ENCODE data around the gene PDZRN4. TPM values are rescaled to one million over a fixed set of nuclear protein-coding genes. Genes with fewer than 3 reads are reported as not detected.
A peak's percentile ranks its signal among the peaks of the same experiment; 100 is the strongest.

The PDZRN4 gene
- total RNA-seq, 1 donor from 2014 or later: not detected

DNA sequence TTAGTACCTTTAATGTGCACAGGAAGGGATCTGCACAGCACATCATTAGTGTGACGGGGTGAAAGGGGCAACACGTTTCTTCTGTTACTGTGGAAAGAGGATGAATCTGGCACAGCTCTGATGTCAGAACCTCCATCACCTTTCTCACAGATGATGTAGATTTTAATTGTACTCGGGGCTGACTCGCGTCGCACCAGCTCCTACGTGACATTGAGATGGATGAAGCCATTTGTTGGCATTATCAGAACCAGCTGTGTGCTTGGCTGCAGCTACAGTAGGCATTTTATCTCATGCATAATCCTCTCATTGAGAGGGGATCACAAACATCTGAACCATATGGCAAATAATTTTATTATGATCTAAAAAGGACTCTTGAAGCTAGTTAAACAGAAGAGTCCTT lies 173.6 kb downstream of the PDZRN4 start:
- FAIRE-seq: no peak
- H3K27me3 ChIP-seq (ENCODE audit: control insufficient read depth, insufficient read depth, low read length): no peaks in the 10 kb centered on the region
- TF ChIP-seq, protein P1, sequence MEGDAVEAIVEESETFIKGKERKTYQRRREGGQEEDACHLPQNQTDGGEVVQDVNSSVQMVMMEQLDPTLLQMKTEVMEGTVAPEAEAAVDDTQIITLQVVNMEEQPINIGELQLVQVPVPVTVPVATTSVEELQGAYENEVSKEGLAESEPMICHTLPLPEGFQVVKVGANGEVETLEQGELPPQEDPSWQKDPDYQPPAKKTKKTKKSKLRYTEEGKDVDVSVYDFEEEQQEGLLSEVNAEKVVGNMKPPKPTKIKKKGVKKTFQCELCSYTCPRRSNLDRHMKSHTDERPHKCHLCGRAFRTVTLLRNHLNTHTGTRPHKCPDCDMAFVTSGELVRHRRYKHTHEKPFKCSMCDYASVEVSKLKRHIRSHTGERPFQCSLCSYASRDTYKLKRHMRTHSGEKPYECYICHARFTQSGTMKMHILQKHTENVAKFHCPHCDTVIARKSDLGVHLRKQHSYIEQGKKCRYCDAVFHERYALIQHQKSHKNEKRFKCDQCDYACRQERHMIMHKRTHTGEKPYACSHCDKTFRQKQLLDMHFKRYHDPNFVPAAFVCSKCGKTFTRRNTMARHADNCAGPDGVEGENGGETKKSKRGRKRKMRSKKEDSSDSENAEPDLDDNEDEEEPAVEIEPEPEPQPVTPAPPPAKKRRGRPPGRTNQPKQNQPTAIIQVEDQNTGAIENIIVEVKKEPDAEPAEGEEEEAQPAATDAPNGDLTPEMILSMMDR (IDR thresholded peaks at IDR 0.05; ENCODE audit: insufficient read depth, low read length, severe bottlenecking): no peak
- no peaks in the 10 kb centered on the region for H3K36me3 ChIP-seq (ENCODE audit: control insufficient read depth, insufficient read depth, low read length)
- no peak for DNase-seq (ENCODE audit: low read depth)
- no peak overlapping the region for H3K4me3 ChIP-seq (ENCODE audit: low read depth, low read length)

DNA sequence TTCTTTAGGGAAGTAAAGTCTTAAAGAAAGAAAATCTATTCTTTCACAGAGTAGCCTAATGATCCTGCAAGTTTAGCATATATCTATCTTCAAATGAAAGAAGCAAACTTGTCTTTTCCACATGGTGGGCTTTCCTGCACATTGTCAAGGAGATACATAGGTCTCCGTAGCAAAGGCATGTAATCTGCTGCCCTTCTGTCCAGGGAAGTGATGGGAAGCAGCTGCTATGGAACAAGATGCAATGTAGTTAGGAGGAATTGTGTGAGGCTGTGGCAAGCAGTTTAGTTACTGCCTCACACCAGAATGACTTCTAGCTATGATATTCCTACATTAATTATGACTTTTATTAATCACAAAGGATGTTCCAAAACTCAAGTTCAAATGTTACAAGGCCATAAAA lies 174.4 kb downstream of the PDZRN4 start:
- H3K27me3 ChIP-seq (ENCODE audit: control insufficient read depth, insufficient read depth, low read length): no peaks in the 10 kb centered on the region
- DNase-seq (ENCODE audit: low read depth) (no peak), FAIRE-seq (no peak)
- no peaks in the 10 kb centered on the region for H3K36me3 ChIP-seq (ENCODE audit: control insufficient read depth, insufficient read depth, low read length)
- H3K4me3 ChIP-seq (ENCODE audit: low read depth, low read length): no peak overlapping the region
- TF ChIP-seq, protein P1 (IDR thresholded peaks at IDR 0.05; ENCODE audit: insufficient read depth, low read length, severe bottlenecking): no peak

DNA sequence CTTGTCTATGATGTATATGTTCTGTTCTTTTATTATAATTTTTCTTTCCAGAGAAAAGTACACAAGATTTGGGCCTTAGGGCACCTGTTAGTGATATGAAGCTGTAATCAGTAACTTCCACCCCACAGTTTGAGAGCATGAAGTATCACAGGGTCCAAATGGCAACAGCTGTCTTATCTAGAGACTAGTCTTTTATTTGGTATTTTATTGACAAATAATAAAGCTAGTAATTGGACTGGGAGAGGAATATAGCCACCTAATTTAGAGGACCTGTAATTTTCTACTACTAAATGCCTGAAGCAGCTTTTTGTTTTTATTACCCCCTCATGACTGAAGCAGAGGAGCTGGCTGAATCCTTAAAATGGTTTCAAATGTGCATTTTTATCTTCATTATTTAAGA lies 174.8 kb downstream of the PDZRN4 start:
- FAIRE-seq (no peak), DNase-seq (ENCODE audit: low read depth) (no peak)
- no peaks in the 10 kb centered on the region for H3K36me3 ChIP-seq (ENCODE audit: control insufficient read depth, insufficient read depth, low read length)
- no peak overlapping the region for H3K4me3 ChIP-seq (ENCODE audit: low read depth, low read length)
- H3K27me3 ChIP-seq (ENCODE audit: control insufficient read depth, insufficient read depth, low read length): no peaks in the 10 kb centered on the region
- TF ChIP-seq, protein P1 (IDR thresholded peaks at IDR 0.05; ENCODE audit: insufficient read depth, low read length, severe bottlenecking): no peak

DNA sequence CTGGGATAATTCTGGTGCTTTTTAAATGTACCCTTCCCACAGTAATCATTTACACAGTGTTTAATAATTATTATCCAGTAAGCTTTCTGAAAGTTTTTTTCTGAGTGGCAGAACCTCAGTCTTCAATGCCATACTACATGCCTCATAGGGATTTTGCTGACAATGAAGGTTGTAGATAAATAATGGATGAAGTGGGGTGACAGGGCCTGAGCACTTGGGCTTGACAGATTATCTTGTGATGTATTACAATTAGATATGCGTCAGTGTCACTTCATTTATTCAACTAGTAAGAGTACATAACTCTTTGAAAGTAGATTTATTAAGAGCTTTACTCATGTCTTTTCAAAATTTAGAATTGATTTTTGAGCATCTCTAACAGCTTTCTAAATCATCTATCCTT lies 176.1 kb downstream of the PDZRN4 start:
- H3K4me3 ChIP-seq (ENCODE audit: low read depth, low read length): no peak overlapping the region
- FAIRE-seq (no peak), DNase-seq (ENCODE audit: low read depth) (no peak)
- no peaks in the 10 kb centered on the region for H3K36me3 ChIP-seq (ENCODE audit: control insufficient read depth, insufficient read depth, low read length)
- TF ChIP-seq, protein P1 (IDR thresholded peaks at IDR 0.05; ENCODE audit: insufficient read depth, low read length, severe bottlenecking): no peak
- H3K27me3 ChIP-seq (ENCODE audit: control insufficient read depth, insufficient read depth, low read length): no peaks in the 10 kb centered on the region

DNA sequence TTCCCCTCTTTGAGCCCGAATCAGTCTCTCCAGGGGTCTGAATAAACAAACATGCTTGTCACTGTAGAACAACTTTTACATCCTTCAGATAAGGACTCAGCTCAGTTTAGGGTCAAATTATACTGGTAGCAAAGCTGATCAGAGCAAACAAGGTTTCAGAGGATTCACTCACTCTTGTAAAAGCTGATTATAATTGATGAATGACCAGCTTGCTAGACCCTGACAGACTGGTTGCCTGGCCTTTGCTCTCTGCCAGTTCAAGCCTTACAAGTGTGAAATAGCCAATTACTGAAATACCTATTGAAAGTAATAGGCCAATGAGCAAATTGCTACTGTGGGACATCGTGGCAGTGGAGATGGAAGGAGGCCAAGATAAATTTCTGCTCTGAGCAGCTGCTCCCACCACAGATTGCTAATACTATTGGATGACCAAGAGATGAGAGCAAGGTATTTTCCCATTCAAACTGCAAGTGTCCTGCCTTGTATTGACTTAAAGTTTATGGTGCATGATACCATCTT lies 177.6 kb downstream of the PDZRN4 start:
- DNase-seq (ENCODE audit: low read depth) (no peak), FAIRE-seq (no peak)
- TF ChIP-seq, protein P1 (IDR thresholded peaks at IDR 0.05; ENCODE audit: insufficient read depth, low read length, severe bottlenecking): no peak

DNA sequence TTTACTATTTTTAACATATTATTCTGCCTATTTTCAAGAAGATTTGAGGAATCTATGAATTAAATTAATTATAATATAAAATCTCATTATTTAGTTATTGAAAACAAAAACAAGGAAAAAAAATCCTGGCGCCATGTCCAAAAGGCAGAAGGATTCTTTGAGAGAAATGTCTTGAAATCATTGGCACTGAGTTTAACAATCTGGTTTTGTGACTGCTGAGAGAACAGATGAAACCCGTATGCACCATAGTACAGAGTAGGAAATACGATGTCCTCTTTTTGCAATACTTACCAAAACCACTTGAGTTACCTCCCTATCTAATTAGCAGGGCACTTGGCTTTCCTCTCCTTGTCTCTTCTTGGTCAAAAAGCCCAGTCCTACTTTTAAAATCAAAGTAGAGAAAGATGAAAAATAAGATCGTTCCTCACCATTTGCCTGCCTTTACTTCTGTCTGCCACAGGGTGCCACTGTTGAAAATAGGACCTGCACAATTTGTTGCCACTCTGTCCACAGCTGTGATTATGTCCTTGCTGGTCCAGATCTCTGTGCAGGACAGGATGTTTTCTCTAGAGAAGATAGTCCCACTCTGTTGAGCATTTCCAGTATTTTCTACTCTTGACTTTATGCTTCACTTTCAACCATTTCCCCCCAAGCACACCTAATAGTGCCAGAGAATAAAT lies 179.7 kb downstream of the PDZRN4 start:
- TF ChIP-seq, protein P1 (IDR thresholded peaks at IDR 0.05; ENCODE audit: insufficient read depth, low read length, severe bottlenecking): peak; percentile 36
- no peak for FAIRE-seq

More for the DNA sequence above, 177.6 kb downstream of the PDZRN4 start:
- H3K4me3 ChIP-seq (ENCODE audit: low read depth, low read length): no peak overlapping the region
- no peaks in the 10 kb centered on the region for H3K27me3 ChIP-seq (ENCODE audit: control insufficient read depth, insufficient read depth, low read length)
- H3K36me3 ChIP-seq (ENCODE audit: control insufficient read depth, insufficient read depth, low read length): no peaks in the 10 kb centered on the region

More for the DNA sequence above, 179.7 kb downstream of the PDZRN4 start:
- DNase-seq (ENCODE audit: low read depth): peak; percentile 3
- Histone ChIP-seq H3K4me3 (ENCODE audit: low read depth, low read length) (no peak overlapping the region), H3K27me3 (ENCODE audit: control insufficient read depth, insufficient read depth, low read length) (no peaks in the 10 kb centered on the region), H3K36me3 (ENCODE audit: control insufficient read depth, insufficient read depth, low read length) (no peaks in the 10 kb centered on the region)
